Natural killer cell treated with Interleukin-12 subunit alpha and Interleukin-12 subunit beta and Interleukin-15 and Interleukin-18, amount 100 ng/mL, for 72 hours (primary cell): ENCODE measurements around the gene ELK4. TPM values are rescaled to one million over a fixed set of nuclear protein-coding genes. Genes with fewer than 3 reads are reported as not detected.
A peak's percentile ranks its signal among the peaks of the same experiment; 100 is the strongest.

ENCODE experiments used
- ATAC-seq, 2 donors: fragments of 150-1000 bp; cut with Tn5 transposase in 1 of 2; sonication (Bioruptor Pico), chemical (Tn5 transposase) in 1 of 2; 2 replicates each; pipeline ENCODE4 v1.10.0; 2021
- DNase-seq: peaks from one replicate; pipeline ENCODE4 v3.0.0; 2022; ENCODE audit warnings: low spot score
- H3K27ac Mint-ChIP-seq, 2 donors: 1 replicate in 1 of 2; 2 replicates in 1 of 2; pipeline ENCODE4 v1.8.0; 2022; ENCODE audit warnings: mixed read lengths in 2 of 2, mild to moderate bottlenecking in 1 of 2, moderate library complexity in 1 of 2
- H3K27me3 Mint-ChIP-seq, 2 donors: 1 replicate in 1 of 2; 2 replicates in 1 of 2; pipeline ENCODE4 v1.8.0; 2022; ENCODE audit warnings: mixed read lengths in 2 of 2
- H3K36me3 Mint-ChIP-seq: one replicate; pipeline ENCODE4 v1.8.0; 2022; ENCODE audit warnings: mixed read lengths
- H3K4me1 Mint-ChIP-seq, 2 donors: 1 replicate in 1 of 2; 2 replicates in 1 of 2; pipeline ENCODE4 v1.8.0; 2022; ENCODE audit warnings: low read depth in 2 of 2, mixed read lengths in 2 of 2, mild to moderate bottlenecking in 1 of 2
- H3K4me3 Mint-ChIP-seq: one replicate; pipeline ENCODE4 v1.8.0; 2022; ENCODE audit warnings: mixed read lengths
- H3K9me3 Mint-ChIP-seq: 2 replicates; pipeline ENCODE4 v1.8.0; 2022; ENCODE audit warnings: mixed read lengths
- total RNA-seq, 2 donors: library from RNA; stranded (reverse); gene quantifications; one replicate each; pipeline ENCODE4 v1.2.3, GENCODE V29; 2022

The ELK4 gene
- total RNA-seq, 2 donors from 2014 or later = 78.7 to 97.8 TPM

DNA sequence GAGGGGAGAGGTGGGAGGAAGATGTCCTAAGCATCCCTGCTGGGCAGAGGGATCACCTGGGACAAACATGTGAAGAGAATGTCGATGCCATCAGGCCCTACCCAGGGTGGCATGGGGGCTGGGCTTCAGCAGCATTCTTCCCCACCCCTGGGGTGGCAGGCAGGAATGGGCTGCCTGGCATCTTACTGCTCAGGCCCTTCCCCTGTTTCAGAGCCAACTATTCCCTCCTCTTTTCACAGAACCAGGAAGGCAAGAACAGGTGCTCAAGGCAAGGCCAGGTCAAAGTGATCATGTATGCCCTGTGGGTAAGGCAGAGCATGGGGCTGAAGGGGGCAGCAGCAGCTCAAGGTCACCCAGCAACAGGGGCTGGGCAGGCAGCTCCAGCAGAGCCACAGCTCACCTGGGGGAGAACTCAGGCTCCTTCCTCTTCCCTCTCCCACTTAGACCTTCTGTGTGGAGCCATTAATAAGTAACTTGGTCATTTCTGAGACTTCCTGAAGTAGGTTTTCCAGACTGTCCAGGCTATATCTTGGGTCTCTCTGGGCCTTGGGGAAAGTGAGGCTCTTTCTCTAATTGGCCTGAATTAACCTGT is 56.4 kb downstream of the ELK4 start:
- Mint-ChIP-seq H3K36me3 (no peaks in the 10 kb centered on the region), H3K4me3 (no peak overlapping the region), H3K27ac (no peak overlapping the region), H3K4me1 (no peaks in the 10 kb centered on the region), H3K9me3 (no peaks in the 10 kb centered on the region), H3K27me3 (peaks cover 22 to 27% of the 10 kb centered on the region in 2 donors)
- ATAC-seq (no peak), DNase-seq (no peak)

DNA sequence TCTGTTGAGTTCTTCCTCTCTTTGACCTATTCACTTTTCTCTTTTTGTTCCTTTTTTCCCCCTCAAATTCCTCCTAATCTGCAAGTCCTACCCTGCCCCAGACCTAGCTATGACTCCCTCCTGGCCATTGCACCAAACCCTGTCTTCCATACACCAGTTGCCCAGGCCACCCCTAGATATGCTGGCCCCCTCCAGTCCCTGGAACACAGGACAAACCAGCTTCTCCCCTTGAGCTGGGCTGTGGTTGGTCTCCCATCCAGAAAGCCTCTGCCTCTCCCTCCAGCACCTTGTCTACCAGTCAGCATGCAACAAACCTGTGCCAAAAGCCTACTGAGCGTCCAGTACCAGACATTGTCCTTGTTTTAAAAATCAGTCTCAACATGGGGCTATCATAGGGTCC is 59.4 kb downstream of the ELK4 start:
- H3K27ac Mint-ChIP-seq = no peak overlapping the region
- no peak overlapping the region for H3K4me3 Mint-ChIP-seq
- H3K9me3 Mint-ChIP-seq = no peaks in the 10 kb centered on the region

DNA sequence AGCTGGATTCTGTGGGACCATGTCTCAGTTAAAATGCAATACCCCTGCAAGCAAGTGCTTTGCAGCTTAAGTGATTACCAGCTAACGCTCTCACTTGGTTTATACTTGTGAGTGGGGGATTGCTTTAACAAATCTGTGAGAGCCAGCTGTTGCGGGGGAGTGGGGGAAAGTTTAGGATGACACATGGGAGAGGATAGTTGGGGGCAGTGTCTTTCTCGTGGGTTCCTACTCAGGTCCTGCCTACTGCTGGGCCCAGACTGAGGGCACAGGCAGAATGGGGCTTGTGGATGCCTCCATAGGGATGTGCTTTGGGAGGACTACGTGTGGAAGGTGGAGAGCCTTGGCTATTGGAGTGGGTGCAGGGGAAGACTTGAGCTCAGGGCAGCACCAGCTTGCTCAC is 60.1 kb downstream of the ELK4 start:
- H3K9me3 Mint-ChIP-seq = no peaks in the 10 kb centered on the region
- H3K27me3 Mint-ChIP-seq = peaks cover 29 to 35% of the 10 kb centered on the region in 2 donors
- H3K36me3 Mint-ChIP-seq = no peaks in the 10 kb centered on the region
- no peak for DNase-seq
- no peaks in the 10 kb centered on the region for H3K4me1 Mint-ChIP-seq
- H3K4me3 Mint-ChIP-seq = no peak overlapping the region
- no peak overlapping the region for H3K27ac Mint-ChIP-seq
- no peak for ATAC-seq

More for the DNA sequence above, 59.4 kb downstream of the ELK4 start:
- Mint-ChIP-seq H3K4me1 (no peaks in the 10 kb centered on the region), H3K36me3 (no peaks in the 10 kb centered on the region), H3K27me3 (peaks cover 26 to 29% of the 10 kb centered on the region in 2 donors)
- DNase-seq = no peak
- ATAC-seq = no peak

DNA sequence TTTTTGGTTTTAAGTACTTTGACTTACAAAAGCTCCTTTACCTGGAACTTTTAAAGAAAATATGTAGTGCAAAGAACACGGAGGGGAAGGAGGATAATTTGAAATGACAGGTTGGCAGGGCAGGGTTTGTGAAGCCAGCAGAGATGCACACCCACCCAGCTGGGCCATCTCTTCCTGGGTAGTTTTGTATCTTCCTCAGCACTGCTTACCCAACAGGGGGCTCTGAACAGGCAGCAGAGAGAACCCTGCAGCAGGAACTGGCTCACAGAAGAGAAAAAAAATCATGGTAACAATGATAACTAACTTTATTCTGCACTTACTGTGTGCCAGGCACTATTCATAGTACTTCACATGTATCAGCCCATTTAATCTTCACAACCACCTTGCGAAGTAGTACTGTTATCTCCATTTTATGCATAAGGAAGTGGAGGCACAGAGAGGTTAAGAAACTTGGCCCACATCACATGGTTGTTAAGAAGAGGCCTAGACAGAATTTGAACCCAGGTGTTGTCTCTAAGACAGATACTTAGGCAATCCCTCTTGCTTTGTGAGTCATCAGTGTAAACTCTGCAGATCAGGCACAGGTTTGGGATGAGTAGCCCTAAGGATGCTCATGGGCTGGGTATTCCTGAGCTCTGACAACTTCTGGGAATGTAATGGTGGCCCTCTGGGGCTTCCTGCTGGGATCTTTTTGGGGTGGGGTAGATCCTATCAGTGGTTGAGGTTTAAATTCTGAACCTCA is 60.8 kb downstream of the ELK4 start:
- DNase-seq (no peak), ATAC-seq (no peak)
- H3K4me1 Mint-ChIP-seq = no peaks in the 10 kb centered on the region
- no peak overlapping the region for H3K4me3 Mint-ChIP-seq
- no peaks in the 10 kb centered on the region for H3K9me3 Mint-ChIP-seq
- H3K27ac Mint-ChIP-seq = no peak overlapping the region
- peaks cover 29 to 38% of the 10 kb centered on the region in 2 donors for H3K27me3 Mint-ChIP-seq
- H3K36me3 Mint-ChIP-seq = no peaks in the 10 kb centered on the region

DNA sequence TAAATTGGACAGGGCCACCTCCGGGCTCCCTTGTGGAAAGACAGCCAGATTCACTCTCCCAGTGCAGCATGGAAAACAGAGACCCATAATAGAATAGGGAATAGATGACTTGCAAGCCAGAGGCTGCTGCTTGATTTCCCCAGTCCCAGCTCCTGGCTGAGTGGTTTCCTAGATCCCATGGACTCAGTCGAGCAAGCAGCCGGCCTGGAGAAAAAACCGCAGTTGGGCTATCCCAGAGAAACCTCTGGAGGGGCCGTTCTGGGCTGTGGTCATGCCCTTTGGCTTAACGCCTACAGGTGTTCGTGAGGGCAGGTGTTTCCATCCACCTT is 61.7 kb downstream of the ELK4 start:
- DNase-seq (no peak), ATAC-seq (no peak)
- Mint-ChIP-seq H3K4me1 (no peaks in the 10 kb centered on the region), H3K36me3 (no peaks in the 10 kb centered on the region), H3K9me3 (no peaks in the 10 kb centered on the region), H3K4me3 (no peak overlapping the region), H3K27ac (no peak overlapping the region), H3K27me3 (peaks cover 36 to 46% of the 10 kb centered on the region in 2 donors)

DNA sequence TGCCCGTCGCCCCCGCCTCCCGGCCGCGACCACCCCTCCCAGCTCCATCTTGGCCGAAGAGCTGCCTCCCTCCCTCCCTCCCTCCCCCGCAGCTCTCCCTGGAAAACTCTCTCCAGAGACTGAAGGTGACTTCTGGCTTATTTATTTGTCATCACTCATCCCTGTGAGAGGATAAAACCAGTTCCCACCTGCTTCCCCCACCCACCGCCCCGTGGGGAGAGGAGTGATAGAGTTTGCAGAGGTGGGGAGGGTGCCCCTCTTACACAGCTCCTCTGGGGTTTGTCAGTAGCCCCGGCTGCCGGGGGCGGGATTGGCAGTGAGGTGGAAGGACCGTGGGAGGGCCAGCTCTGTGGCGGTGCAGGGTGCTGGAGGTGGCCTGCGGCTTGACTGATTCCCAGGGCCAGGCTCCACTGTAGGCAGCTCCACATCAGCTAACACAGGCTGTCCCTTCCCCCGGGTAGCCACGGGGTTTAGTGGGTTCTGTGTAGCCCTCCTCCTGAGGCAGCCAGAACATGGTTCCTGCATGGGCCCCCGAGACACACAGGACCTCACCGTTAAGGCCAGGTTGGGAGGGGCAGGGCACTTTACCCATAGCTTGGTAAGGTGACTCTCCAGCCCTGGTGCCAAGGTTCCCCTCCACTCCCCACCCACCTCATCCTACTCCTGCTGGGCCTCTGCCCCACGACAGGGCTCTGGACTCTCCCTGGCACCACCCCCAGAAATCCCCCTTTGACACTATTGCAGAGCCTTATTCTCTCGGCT is 62.2 kb downstream of the ELK4 start:
- H3K27ac Mint-ChIP-seq = no peak overlapping the region
- DNase-seq = no peak
- no peak overlapping the region for H3K4me3 Mint-ChIP-seq

DNA sequence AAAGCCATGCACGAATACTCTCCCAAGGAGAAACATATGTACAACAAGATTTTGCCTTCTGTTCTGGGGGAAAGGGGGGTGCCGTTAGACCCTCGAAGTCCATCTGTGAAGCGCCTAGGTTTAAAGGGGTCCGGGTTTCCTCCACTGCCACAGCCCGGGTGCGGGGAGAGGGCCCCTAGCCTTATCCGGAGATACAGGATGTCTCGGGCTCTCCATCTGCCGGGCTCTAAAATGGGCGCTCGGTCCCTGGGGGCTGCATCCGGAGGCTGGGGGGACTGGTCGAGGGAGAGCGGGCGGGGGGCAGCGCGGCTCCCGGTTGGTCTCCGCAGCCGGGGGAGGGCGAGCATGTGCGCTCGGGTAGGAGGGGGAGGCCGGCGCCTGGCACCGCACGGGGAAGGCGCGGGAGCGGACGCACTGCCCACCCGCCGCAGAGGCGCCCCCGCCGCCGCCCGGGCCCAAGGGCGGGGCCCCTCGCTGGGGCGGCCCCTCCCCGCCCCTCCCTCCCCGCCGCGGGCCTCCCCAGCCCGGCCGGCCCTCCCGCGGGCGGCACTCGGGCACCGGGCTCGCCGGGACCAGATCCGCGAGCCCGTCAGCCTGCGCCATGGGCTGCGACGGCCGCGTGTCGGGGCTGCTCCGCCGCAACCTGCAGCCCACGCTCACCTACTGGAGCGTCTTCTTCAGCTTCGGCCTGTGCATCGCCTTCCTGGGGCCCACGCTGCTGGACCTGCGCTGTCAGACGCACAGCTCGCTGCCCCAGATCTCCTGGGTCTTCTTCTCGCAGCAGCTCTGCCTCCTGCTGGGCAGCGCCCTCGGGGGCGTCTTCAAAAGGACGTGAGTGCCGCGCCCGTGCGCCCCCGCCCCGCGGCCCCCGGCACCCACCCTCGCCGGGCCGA is 63.1 kb downstream of the ELK4 start:
- DNase-seq = peak; percentile 37
- no peaks in the 10 kb centered on the region for H3K9me3 Mint-ChIP-seq
- H3K4me1 Mint-ChIP-seq = peaks cover 0 to 4% of the 10 kb centered on the region in 2 donors
- H3K4me3 Mint-ChIP-seq = no peak overlapping the region
- no peak overlapping the region for H3K27ac Mint-ChIP-seq
- ATAC-seq = peak; percentile 10 to 48
- H3K27me3 Mint-ChIP-seq = peaks cover 39 to 46% of the 10 kb centered on the region in 2 donors
- H3K36me3 Mint-ChIP-seq = no peaks in the 10 kb centered on the region

More for the DNA sequence above, 62.2 kb downstream of the ELK4 start:
- H3K4me1 Mint-ChIP-seq = no peaks in the 10 kb centered on the region
- peaks cover 36 to 46% of the 10 kb centered on the region in 2 donors for H3K27me3 Mint-ChIP-seq
- no peaks in the 10 kb centered on the region for H3K9me3 Mint-ChIP-seq
- H3K36me3 Mint-ChIP-seq = no peaks in the 10 kb centered on the region
- ATAC-seq = no peak

DNA sequence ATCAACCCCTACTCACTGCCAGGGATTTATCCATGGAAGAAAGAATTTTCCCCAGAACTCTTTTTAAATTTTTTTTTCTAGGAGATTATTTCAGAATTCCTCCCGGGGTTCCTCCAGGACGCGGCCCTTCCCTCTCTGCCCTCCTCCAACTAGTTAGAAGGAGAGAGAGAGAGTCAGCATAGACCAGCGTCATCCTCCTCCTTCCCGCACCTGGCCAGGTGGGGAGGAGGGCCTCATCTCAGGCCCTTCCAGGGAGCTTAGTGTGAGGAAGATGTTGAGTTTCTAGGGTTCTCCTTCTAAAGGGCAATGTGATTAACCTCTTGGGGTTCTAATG is 63.7 kb downstream of the ELK4 start:
- Mint-ChIP-seq H3K27ac (no peak overlapping the region), H3K4me1 (peaks cover 0 to 4% of the 10 kb centered on the region in 2 donors), H3K27me3 (peaks cover 39 to 46% of the 10 kb centered on the region in 2 donors), H3K4me3 (no peak overlapping the region), H3K36me3 (no peaks in the 10 kb centered on the region), H3K9me3 (no peaks in the 10 kb centered on the region)
- ATAC-seq (no peak), DNase-seq (no peak)

DNA sequence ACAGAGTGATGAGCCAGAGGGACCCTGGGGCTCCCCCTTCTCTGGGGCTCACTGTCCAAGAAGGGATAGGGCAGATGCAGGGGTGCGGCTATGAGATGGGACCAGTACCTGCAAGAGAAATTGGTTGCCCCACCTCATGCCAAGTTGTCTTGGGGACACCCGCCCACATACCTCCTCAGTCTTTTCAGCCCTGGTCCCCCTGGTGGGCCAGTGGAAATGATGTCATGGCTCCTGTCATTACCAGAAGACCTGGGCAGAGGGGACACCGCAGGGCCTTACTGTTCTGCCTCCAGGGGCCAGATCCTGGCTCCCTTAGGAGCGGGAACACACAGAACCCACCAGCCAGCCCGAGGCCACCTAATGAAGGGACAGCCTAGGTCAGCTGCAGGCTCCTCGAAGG is 64.1 kb downstream of the ELK4 start:
- DNase-seq (no peak), ATAC-seq (no peak)
- Mint-ChIP-seq H3K4me1 (peaks cover 0 to 4% of the 10 kb centered on the region in 2 donors), H3K36me3 (no peaks in the 10 kb centered on the region), H3K27me3 (peaks cover 39 to 43% of the 10 kb centered on the region in 2 donors), H3K9me3 (no peaks in the 10 kb centered on the region), H3K27ac (no peak overlapping the region), H3K4me3 (no peak overlapping the region)

DNA sequence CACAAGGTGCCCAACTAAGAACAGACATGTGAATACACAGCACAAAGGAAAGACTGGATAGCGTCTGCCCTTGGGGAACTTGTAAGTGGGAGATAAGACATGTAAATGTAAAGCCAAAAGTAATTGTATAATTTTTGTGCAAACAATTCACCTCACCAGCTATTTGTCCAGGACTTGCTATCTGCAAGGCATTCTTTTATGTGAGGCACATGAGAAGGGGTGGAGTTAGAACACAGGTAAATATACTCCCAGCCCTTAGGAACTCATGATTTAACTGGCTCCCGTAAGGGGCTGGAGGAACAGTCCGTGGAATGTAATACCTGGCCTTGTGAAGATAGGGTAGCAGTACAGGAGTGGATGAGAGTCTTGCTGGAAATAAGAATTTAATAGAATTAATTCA is 66.0 kb downstream of the ELK4 start:
- Mint-ChIP-seq H3K4me1 (peaks cover 0 to 4% of the 10 kb centered on the region in 2 donors), H3K27ac (no peak overlapping the region), H3K4me3 (no peak overlapping the region), H3K9me3 (no peaks in the 10 kb centered on the region), H3K27me3 (peaks cover 34 to 36% of the 10 kb centered on the region in 2 donors), H3K36me3 (no peaks in the 10 kb centered on the region)
- DNase-seq = no peak
- ATAC-seq = no peak

DNA sequence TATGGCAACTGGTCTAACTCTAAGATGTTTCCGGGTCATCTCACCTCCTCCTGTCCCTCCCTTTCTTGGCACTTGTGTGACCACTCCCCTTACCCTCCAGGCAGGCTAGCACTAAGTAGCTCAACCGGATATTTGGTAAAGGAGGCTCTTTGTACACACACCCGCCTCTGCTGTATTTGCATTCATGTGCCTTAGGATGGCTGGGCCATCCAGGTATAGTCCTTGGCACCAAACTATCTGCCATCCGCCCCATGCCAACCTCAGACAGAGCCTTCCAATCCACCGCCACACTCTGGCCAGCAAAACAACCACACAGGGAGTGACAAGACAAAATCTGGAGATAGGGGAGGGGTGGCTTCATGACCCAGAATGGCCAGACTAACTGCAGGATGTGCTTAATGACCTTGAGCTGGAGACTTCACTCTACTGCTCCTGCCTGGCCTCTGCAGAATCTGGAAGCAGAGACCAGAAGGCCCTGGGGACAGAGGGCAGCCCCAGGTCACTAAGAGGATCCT is 67.8 kb downstream of the ELK4 start:
- no peak overlapping the region for H3K4me3 Mint-ChIP-seq
- H3K9me3 Mint-ChIP-seq = no peaks in the 10 kb centered on the region
- H3K27ac Mint-ChIP-seq = no peak overlapping the region
- H3K36me3 Mint-ChIP-seq = no peaks in the 10 kb centered on the region
- peak in 1 of 2 donors; percentile 31 for ATAC-seq
- H3K4me1 Mint-ChIP-seq = peaks cover 0 to 4% of the 10 kb centered on the region in 2 donors
- H3K27me3 Mint-ChIP-seq = peaks cover 39 to 42% of the 10 kb centered on the region in 2 donors
- no peak for DNase-seq

DNA sequence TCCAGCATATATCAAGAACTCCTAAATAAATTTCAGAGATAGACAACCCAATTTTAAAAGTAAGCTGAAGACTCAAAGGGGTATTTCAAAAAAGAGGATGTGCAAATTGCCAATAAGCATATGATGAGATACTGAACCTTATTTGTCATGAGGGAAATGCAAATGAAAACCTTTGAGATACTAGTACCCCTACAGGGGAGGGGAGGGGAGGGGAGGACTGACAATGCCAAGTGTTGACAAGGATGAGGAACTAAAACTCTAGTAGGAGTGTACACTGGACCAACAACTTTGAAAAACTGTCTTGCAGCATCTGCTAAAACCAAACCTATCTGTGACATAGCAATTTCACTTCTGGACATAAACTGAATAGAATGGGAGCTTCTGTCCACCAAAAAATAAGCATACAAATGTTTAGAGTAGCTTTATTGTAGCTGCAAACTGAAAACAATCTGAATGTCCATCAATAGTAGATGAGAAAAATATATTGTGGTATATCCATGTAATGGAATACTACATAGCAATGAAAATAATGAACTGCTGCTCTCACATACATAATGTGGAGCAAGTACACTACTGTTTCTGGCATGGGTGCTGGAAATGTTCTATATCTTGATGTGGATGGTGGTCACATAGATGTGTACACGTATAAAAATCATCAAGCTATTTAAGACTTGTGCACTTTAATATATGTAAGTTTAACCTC is 70.2 kb downstream of the ELK4 start:
- no peak overlapping the region for H3K27ac Mint-ChIP-seq
- H3K36me3 Mint-ChIP-seq = no peaks in the 10 kb centered on the region
- ATAC-seq (no peak), DNase-seq (no peak)
- no peaks in the 10 kb centered on the region for H3K9me3 Mint-ChIP-seq
- no peak overlapping the region for H3K4me3 Mint-ChIP-seq
- peaks cover 47 to 51% of the 10 kb centered on the region in 2 donors for H3K27me3 Mint-ChIP-seq
- peaks cover 0 to 4% of the 10 kb centered on the region in 2 donors for H3K4me1 Mint-ChIP-seq
